Amniotic stem cell (primary cell): ENCODE measurements around the gene ZNF382.

Experiments used
- DNase-seq: peaks from one replicate; lab custom pipeline; 2025; lab: John Stamatoyannopoulos, UW

Gene ZNF382

GRCh38 chr19:36679455-36679854 is 74.3 kb downstream of the ZNF382 start:
- no peak for DNase-seq
